ENCODE results near the gene NAV2. TPM values are rescaled to one million over a fixed set of nuclear protein-coding genes. Genes with fewer than 3 reads are reported as not detected.

The NAV2 gene
- total RNA-seq, 1 donor from 2014 or later: 9.6 TPM

GRCh38 chr11:19777377-19778102, 64.9 kb downstream of the NAV2 start:
- Histone ChIP-seq H3K9ac (no peak overlapping the region), H3F3A (ENCODE audit: low read depth) (peaks cover 47% of the 10 kb centered on the region), H3K4me2 (peak overlapping the region; percentile 90), H2AFZ (replicated peaks) (peak overlapping the region; percentile 93), H3K36me3 (no peaks in the 10 kb centered on the region), H3K27me3 (no peaks in the 10 kb centered on the region), H3K27ac (no peak overlapping the region), H3K4me1 (peaks cover 51% of the 10 kb centered on the region), H4K20me1 (ENCODE audit: low read depth) (peaks cover 37% of the 10 kb centered on the region), H3K79me2 (ENCODE audit: low read depth) (peaks cover 35% of the 10 kb centered on the region), H3K9me3 (ENCODE audit: low read depth) (no peaks in the 10 kb centered on the region), H3K4me3 (peak overlapping the region; percentile 62)
- Mint-ChIP-seq H3K4me1 (peaks cover 68% of the 10 kb centered on the region), H3K27me3 (ENCODE audit: insufficient read depth, low read depth) (peaks cover 26% of the 10 kb centered on the region), H3K36me3 (no peaks in the 10 kb centered on the region), H3K4me3 (peak overlapping the region; percentile 92), H3K9me3 (peaks cover 8% of the 10 kb centered on the region), H3K27ac (peak overlapping the region; percentile 72)
- DNase-seq (ENCODE audit: low spot score): peak; percentile 40
- no peak for TF ChIP-seq EZH2 (IDR thresholded peaks at IDR 0.05)
- no peak for TF ChIP-seq EZH2phosphoT487 (IDR thresholded peaks at IDR 0.05)
- TF ChIP-seq, protein P1, sequence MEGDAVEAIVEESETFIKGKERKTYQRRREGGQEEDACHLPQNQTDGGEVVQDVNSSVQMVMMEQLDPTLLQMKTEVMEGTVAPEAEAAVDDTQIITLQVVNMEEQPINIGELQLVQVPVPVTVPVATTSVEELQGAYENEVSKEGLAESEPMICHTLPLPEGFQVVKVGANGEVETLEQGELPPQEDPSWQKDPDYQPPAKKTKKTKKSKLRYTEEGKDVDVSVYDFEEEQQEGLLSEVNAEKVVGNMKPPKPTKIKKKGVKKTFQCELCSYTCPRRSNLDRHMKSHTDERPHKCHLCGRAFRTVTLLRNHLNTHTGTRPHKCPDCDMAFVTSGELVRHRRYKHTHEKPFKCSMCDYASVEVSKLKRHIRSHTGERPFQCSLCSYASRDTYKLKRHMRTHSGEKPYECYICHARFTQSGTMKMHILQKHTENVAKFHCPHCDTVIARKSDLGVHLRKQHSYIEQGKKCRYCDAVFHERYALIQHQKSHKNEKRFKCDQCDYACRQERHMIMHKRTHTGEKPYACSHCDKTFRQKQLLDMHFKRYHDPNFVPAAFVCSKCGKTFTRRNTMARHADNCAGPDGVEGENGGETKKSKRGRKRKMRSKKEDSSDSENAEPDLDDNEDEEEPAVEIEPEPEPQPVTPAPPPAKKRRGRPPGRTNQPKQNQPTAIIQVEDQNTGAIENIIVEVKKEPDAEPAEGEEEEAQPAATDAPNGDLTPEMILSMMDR (IDR thresholded peaks at IDR 0.05): no peak

- peaks cover 21% of the 10 kb centered on the region for H3K27me3 Mint-ChIP-seq (ENCODE audit: insufficient read depth, low read depth)
- peaks cover 47% of the 10 kb centered on the region for H3K4me1 ChIP-seq
- no peak overlapping the region for H3K4me3 ChIP-seq
- no peak for DNase-seq (ENCODE audit: low spot score)
- no peak overlapping the region for H2AFZ ChIP-seq (replicated peaks)
- no peak overlapping the region for H3K4me3 Mint-ChIP-seq
- peak overlapping the region; percentile 90 for H3K4me2 ChIP-seq
- no peak overlapping the region for H3K27ac Mint-ChIP-seq
- TF ChIP-seq, protein P1 (IDR thresholded peaks at IDR 0.05): no peak
- TF ChIP-seq EZH2phosphoT487 (IDR thresholded peaks at IDR 0.05): no peak
- no peak for TF ChIP-seq EZH2 (IDR thresholded peaks at IDR 0.05)
- H3K36me3 Mint-ChIP-seq: peaks cover 4% of the 10 kb centered on the region
- H3K4me1 Mint-ChIP-seq: peaks cover 54% of the 10 kb centered on the region
- H3K36me3 ChIP-seq: no peaks in the 10 kb centered on the region
- H3K9me3 ChIP-seq (ENCODE audit: low read depth): no peaks in the 10 kb centered on the region
- H3K27me3 ChIP-seq: no peaks in the 10 kb centered on the region
- H4K20me1 ChIP-seq (ENCODE audit: low read depth): peaks cover 37% of the 10 kb centered on the region
- H3K9me3 Mint-ChIP-seq: peaks cover 9% of the 10 kb centered on the region
- H3K79me2 ChIP-seq (ENCODE audit: low read depth): peaks cover 55% of the 10 kb centered on the region
- H3K9ac ChIP-seq: no peak overlapping the region
- no peak overlapping the region for H3K27ac ChIP-seq
- peaks cover 47% of the 10 kb centered on the region for H3F3A ChIP-seq (ENCODE audit: low read depth)
These were observed 67.1 kb downstream of the NAV2 start for GRCh38 chr11:19779740-19780139.

DNA sequence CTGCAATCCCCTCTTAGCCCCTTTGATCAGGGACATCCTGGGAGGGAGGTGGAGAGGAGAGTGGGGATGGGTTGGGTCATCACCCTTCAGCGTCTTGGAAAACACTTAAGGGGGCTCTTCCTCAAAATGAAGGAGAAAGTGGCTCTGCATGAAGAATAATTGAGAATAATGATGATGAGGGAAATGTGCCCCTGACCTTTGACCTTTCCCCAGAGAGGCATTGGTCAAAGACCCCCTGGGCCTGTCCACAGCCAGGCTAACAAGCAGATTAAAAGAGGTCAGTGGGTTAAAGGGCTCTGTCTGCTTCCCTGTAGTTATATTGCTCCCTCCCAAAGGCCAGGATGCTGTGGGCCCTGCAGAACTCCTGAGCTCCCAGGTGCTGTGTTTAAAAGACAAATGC, 68.7 kb downstream of the NAV2 start:
- TF ChIP-seq EZH2phosphoT487 (IDR thresholded peaks at IDR 0.05) (no peak), EZH2 (IDR thresholded peaks at IDR 0.05) (no peak)
- TF ChIP-seq, protein P1 (IDR thresholded peaks at IDR 0.05): no peak
- no peaks in the 10 kb centered on the region for H3K36me3 ChIP-seq
- H3K27me3 ChIP-seq: no peaks in the 10 kb centered on the region
- DNase-seq (ENCODE audit: low spot score): peak; percentile 55
- Mint-ChIP-seq H3K9me3 (peaks cover 9% of the 10 kb centered on the region), H3K36me3 (peaks cover 4% of the 10 kb centered on the region), H3K4me3 (no peak overlapping the region), H3K4me1 (peaks cover 50% of the 10 kb centered on the region), H3K27me3 (ENCODE audit: insufficient read depth, low read depth) (peaks cover 15% of the 10 kb centered on the region), H3K27ac (no peak overlapping the region)
- H3K79me2 ChIP-seq (ENCODE audit: low read depth): peaks cover 71% of the 10 kb centered on the region
- H4K20me1 ChIP-seq (ENCODE audit: low read depth): peaks cover 37% of the 10 kb centered on the region
- no peaks in the 10 kb centered on the region for H3K9me3 ChIP-seq (ENCODE audit: low read depth)
- no peak overlapping the region for H3K27ac ChIP-seq
- H2AFZ ChIP-seq (replicated peaks): no peak overlapping the region
- no peak overlapping the region for H3K4me3 ChIP-seq
- H3F3A ChIP-seq (ENCODE audit: low read depth): peaks cover 38% of the 10 kb centered on the region
- H3K9ac ChIP-seq: no peak overlapping the region
- H3K4me2 ChIP-seq: peak overlapping the region; percentile 90
- peaks cover 47% of the 10 kb centered on the region for H3K4me1 ChIP-seq

All from neural progenitor cell (in vitro differentiated cells).